Glomerular endothelial cell (primary cell): ENCODE measurements around the gene CANT1. TPM values are rescaled to one million over a fixed set of nuclear protein-coding genes. Genes with fewer than 3 reads are reported as not detected.

Experiments
- DNase-seq: peaks from one replicate; pipeline ENCODE4 v3.0.0-alpha.2; 2011; ENCODE audit warnings: low read depth, low spot score; ENCODE audit errors: extremely low read depth
- total RNA-seq: library from RNA; depleted of rRNA; stranded (reverse); fragments of >200 nt; gene quantifications from 2 replicates; pipeline ENCODE4 v1.2.3, GENCODE V29; 2015

Gene CANT1
- 62.4 and 65.3 TPM in 2 replicates for total RNA-seq

- DNase-seq, result no peak
Observed at GRCh38 chr17:79009397-79010303, at the start of gene CANT1. TSS of gene CANT1 (minus strand) at chr17:79009764. CDS start at chr17:78997622, 12,142 bp downstream.

- DNase-seq, result no peak
Observed at GRCh38 chr17:79057737-79058385, 48.3 kb upstream of the CANT1 start.

- DNase-seq, result no peak
Observed at GRCh38 chr17:79055197-79055596, 45.6 kb upstream of the CANT1 start.

GRCh38 chr17:79054200-79054960 lies 44.8 kb upstream of the CANT1 start:
- no peak for DNase-seq

GRCh38 chr17:79053251-79053925 lies 43.8 kb upstream of the CANT1 start:
- DNase-seq, result no peak

- DNase-seq, result no peak
Observed at GRCh38 chr17:79052131-79052530, 42.6 kb upstream of the CANT1 start.

GRCh38 chr17:79051306-79051705 lies 41.7 kb upstream of the CANT1 start:
- no peak for DNase-seq

- no peak for DNase-seq
Observed at GRCh38 chr17:79050551-79050950, 41.0 kb upstream of the CANT1 start.

GRCh38 chr17:79049821-79050220 lies 40.3 kb upstream of the CANT1 start:
- DNase-seq, result no peak

GRCh38 chr17:79048826-79049755 lies 39.5 kb upstream of the CANT1 start:
- DNase-seq, result no peak

- no peak for DNase-seq
Observed at GRCh38 chr17:79047923-79048825, 38.6 kb upstream of the CANT1 start.

- DNase-seq, result no peak
Observed at GRCh38 chr17:79047291-79047920, 37.8 kb upstream of the CANT1 start.

- DNase-seq, result no peak
Observed at GRCh38 chr17:79046916-79047280, 37.3 kb upstream of the CANT1 start.

- no peak for DNase-seq
Observed at GRCh38 chr17:79046197-79046915, 36.8 kb upstream of the CANT1 start.

GRCh38 chr17:79045842-79046196 lies 36.3 kb upstream of the CANT1 start:
- DNase-seq, result no peak

- no peak for DNase-seq
Observed at GRCh38 chr17:79045001-79045729, 35.6 kb upstream of the CANT1 start.

- DNase-seq, result no peak
Observed at GRCh38 chr17:79044462-79044861, 34.9 kb upstream of the CANT1 start.
